ENCODE measurements around the gene HOXD10.
A peak's percentile ranks its signal among the peaks of the same experiment; 100 is the strongest.

Gene HOXD10

DNA sequence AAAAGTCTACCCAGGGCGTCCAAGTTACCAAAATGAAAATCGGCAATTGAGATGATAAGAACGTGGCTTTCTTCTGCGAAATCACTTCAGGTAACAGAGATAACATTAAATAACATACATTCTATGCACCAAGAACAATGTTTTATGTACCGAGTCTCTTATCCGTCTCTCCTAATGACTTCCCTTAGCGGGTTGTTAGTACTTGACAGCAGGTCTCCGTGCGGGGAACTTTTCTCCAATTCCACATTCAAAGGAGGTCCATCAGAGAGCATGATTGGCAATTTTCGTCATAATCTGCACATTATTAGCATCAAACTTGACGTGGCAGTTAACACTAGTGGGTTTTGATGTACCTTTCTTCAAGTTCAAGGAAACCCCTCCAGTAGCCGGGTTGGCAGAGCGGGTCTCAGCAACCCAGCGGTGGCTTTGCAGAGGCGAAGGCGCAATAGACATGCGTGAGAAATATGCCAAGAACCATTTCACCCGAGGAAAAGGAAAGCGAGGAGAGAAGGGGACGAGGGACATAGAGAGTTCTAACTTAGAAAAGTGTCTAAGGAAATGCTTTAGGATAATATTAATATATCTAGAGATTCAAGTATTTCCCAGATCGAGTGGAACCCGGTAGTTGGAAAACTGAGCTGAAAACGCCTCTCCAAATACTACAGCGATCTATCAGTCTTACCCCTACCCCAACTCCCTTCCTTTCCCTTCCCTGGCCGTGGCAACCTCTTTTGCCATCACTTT lies 37.9 kb upstream of the HOXD10 start:
- no peak overlapping the region for H3K27ac ChIP-seq (ENCODE audit: low read depth, low read length)
- H3K27me3 ChIP-seq (ENCODE audit: control insufficient read depth, insufficient read depth, low read length): peaks cover 69% of the 10 kb centered on the region
- H3K36me3 ChIP-seq (ENCODE audit: control insufficient read depth, insufficient read depth, low read length): no peaks in the 10 kb centered on the region
- no peaks in the 10 kb centered on the region for H3K4me1 ChIP-seq (ENCODE audit: control insufficient read depth, insufficient read depth, low read length)
- no peak overlapping the region for H3K9ac ChIP-seq (ENCODE audit: low read length)
- H3K4me3 ChIP-seq (ENCODE audit: low read length): no peak overlapping the region

GRCh38 chr2:176079285-176079830 lies 37.2 kb upstream of the HOXD10 start:
- Histone ChIP-seq H3K36me3 (ENCODE audit: control insufficient read depth, insufficient read depth, low read length) (no peaks in the 10 kb centered on the region), H3K4me3 (ENCODE audit: low read length) (no peak overlapping the region), H3K9ac (ENCODE audit: low read length) (no peak overlapping the region), H3K27me3 (ENCODE audit: control insufficient read depth, insufficient read depth, low read length) (peaks cover 71% of the 10 kb centered on the region), H3K27ac (ENCODE audit: low read depth, low read length) (no peak overlapping the region), H3K4me1 (ENCODE audit: control insufficient read depth, insufficient read depth, low read length) (no peaks in the 10 kb centered on the region)

- no peak overlapping the region for H3K9ac ChIP-seq (ENCODE audit: low read length)
- H3K4me1 ChIP-seq (ENCODE audit: control insufficient read depth, insufficient read depth, low read length): no peaks in the 10 kb centered on the region
- H3K27me3 ChIP-seq (ENCODE audit: control insufficient read depth, insufficient read depth, low read length): peaks cover 75% of the 10 kb centered on the region
- no peaks in the 10 kb centered on the region for H3K36me3 ChIP-seq (ENCODE audit: control insufficient read depth, insufficient read depth, low read length)
- no peak overlapping the region for H3K27ac ChIP-seq (ENCODE audit: low read depth, low read length)
- H3K4me3 ChIP-seq (ENCODE audit: low read length): peak overlapping the region; percentile 51
These were observed 36.6 kb upstream of the HOXD10 start for GRCh38 chr2:176079831-176080539.

GRCh38 chr2:176080540-176081375 lies 35.8 kb upstream of the HOXD10 start:
- peaks cover 77% of the 10 kb centered on the region for H3K27me3 ChIP-seq (ENCODE audit: control insufficient read depth, insufficient read depth, low read length)
- no peaks in the 10 kb centered on the region for H3K4me1 ChIP-seq (ENCODE audit: control insufficient read depth, insufficient read depth, low read length)
- H3K9ac ChIP-seq (ENCODE audit: low read length): no peak overlapping the region
- no peaks in the 10 kb centered on the region for H3K36me3 ChIP-seq (ENCODE audit: control insufficient read depth, insufficient read depth, low read length)
- H3K27ac ChIP-seq (ENCODE audit: low read depth, low read length): no peak overlapping the region
- H3K4me3 ChIP-seq (ENCODE audit: low read length): peak overlapping the region; percentile 51

- Histone ChIP-seq H3K36me3 (ENCODE audit: control insufficient read depth, insufficient read depth, low read length) (no peaks in the 10 kb centered on the region), H3K27me3 (ENCODE audit: control insufficient read depth, insufficient read depth, low read length) (peaks cover 80% of the 10 kb centered on the region), H3K27ac (ENCODE audit: low read depth, low read length) (no peak overlapping the region), H3K4me3 (ENCODE audit: low read length) (no peak overlapping the region), H3K9ac (ENCODE audit: low read length) (no peak overlapping the region), H3K4me1 (ENCODE audit: control insufficient read depth, insufficient read depth, low read length) (no peaks in the 10 kb centered on the region)
These were observed 35.2 kb upstream of the HOXD10 start for GRCh38 chr2:176081376-176081836.

DNA sequence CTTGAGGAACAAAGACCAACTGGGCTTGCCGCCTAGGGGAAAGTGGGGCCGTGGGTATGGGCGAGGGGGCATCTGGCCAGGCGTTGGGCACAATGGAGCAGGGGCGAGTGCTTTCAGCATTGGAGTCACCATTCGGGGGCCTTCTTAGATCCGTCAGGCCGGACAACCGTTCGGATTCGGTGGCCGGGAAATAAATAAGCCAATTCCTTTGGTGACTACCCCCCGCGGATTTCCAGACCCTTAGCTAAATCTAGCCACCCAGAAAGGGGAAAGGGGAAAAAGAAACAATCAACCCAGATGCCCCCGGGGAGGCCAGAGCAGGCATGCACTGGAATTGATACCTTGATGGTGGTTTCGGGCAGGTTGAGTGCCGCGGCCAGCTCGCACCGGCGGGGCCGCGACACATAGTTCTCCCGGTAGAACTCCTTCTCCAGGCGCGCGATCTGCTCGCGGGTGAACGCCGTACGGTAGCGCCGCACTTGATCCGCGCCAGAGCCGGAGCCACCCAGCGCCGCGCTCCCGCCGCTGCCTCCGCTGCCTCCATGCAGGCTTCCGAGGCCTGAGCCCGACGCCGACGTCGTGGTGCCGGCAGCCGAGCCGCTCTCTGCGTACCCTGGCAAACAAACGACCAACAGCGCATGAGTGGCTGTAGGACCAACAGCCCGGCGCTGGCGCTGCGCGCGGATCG lies 34.6 kb upstream of the HOXD10 start:
- Histone ChIP-seq H3K4me1 (ENCODE audit: control insufficient read depth, insufficient read depth, low read length) (no peaks in the 10 kb centered on the region), H3K4me3 (ENCODE audit: low read length) (no peak overlapping the region), H3K27me3 (ENCODE audit: control insufficient read depth, insufficient read depth, low read length) (peaks cover 84% of the 10 kb centered on the region)

GRCh38 chr2:176082525-176082823 lies 34.1 kb upstream of the HOXD10 start:
- no peak overlapping the region for H3K4me3 ChIP-seq (ENCODE audit: low read length)
- H3K4me1 ChIP-seq (ENCODE audit: control insufficient read depth, insufficient read depth, low read length): no peaks in the 10 kb centered on the region
- no peaks in the 10 kb centered on the region for H3K36me3 ChIP-seq (ENCODE audit: control insufficient read depth, insufficient read depth, low read length)
- H3K27me3 ChIP-seq (ENCODE audit: control insufficient read depth, insufficient read depth, low read length): peaks cover 87% of the 10 kb centered on the region
- H3K9ac ChIP-seq (ENCODE audit: low read length): no peak overlapping the region
- H3K27ac ChIP-seq (ENCODE audit: low read depth, low read length): no peak overlapping the region

More for the DNA sequence above, 34.6 kb upstream of the HOXD10 start:
- H3K9ac ChIP-seq (ENCODE audit: low read length): no peak overlapping the region
- H3K27ac ChIP-seq (ENCODE audit: low read depth, low read length): no peak overlapping the region
- no peaks in the 10 kb centered on the region for H3K36me3 ChIP-seq (ENCODE audit: control insufficient read depth, insufficient read depth, low read length)

- Histone ChIP-seq H3K27me3 (ENCODE audit: control insufficient read depth, insufficient read depth, low read length) (peaks cover 89% of the 10 kb centered on the region), H3K27ac (ENCODE audit: low read depth, low read length) (no peak overlapping the region), H3K4me3 (ENCODE audit: low read length) (no peak overlapping the region), H3K36me3 (ENCODE audit: control insufficient read depth, insufficient read depth, low read length) (no peaks in the 10 kb centered on the region), H3K4me1 (ENCODE audit: control insufficient read depth, insufficient read depth, low read length) (no peaks in the 10 kb centered on the region), H3K9ac (ENCODE audit: low read length) (no peak overlapping the region)
These were observed 33.5 kb upstream of the HOXD10 start for GRCh38 chr2:176082824-176083751.

DNA sequence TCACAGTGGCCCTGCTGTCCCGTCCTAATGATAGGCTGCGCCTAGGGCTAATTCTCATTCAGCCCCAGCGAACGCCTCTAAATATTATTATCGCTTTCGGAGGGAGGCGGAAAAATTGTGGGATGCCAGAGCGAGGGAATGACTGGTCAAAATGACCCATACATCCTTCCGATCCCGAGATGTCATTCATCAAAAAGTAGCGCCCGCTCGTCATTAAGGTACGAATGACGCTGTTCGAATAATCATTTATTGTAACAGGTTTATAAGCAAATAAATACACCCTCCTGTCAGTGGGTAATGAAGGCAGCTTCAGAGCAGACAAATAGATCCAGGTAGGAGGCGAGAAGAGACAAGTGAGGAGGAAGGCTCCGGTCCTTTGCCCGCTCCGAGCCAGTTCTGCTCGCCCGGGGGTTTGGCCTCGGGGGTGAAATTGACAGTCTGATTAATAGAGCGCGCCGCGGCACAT lies 32.7 kb upstream of the HOXD10 start, which contains the start of gene EVX2:
Gene EVX2, minus strand, starts transcription at position 167 of the 466 bp plus-strand sequence. CDS start 186 bp downstream, outside the sequence.
- H3K36me3 ChIP-seq (ENCODE audit: control insufficient read depth, insufficient read depth, low read length): no peaks in the 10 kb centered on the region
- H3K4me3 ChIP-seq (ENCODE audit: low read length): no peak within 1 kb of the TSS
- peaks cover 83% of the 10 kb centered on the region for H3K27me3 ChIP-seq (ENCODE audit: control insufficient read depth, insufficient read depth, low read length)
- no peaks in the 10 kb centered on the region for H3K4me1 ChIP-seq (ENCODE audit: control insufficient read depth, insufficient read depth, low read length)
- no peak within 1 kb of the TSS for H3K9ac ChIP-seq (ENCODE audit: low read length)
- no peak within 1 kb of the TSS for H3K27ac ChIP-seq (ENCODE audit: low read depth, low read length)

- Histone ChIP-seq H3K36me3 (ENCODE audit: control insufficient read depth, insufficient read depth, low read length) (no peaks in the 10 kb centered on the region), H3K27me3 (ENCODE audit: control insufficient read depth, insufficient read depth, low read length) (peaks cover 79% of the 10 kb centered on the region), H3K4me3 (ENCODE audit: low read length) (no peak overlapping the region), H3K27ac (ENCODE audit: low read depth, low read length) (no peak overlapping the region), H3K4me1 (ENCODE audit: control insufficient read depth, insufficient read depth, low read length) (no peaks in the 10 kb centered on the region), H3K9ac (ENCODE audit: low read length) (no peak overlapping the region)
These were observed 31.9 kb upstream of the HOXD10 start for GRCh38 chr2:176084611-176085119.
